Spleen (tissue), 7 donors: ENCODE measurements around the gene ARPIN.
"Not testable (repeated sequence)": the region's sequence is repeated elsewhere in the genome, so short reads cannot be mapped to it uniquely, and the experiment has no call there.

ENCODE experiments used
- CTCF ChIP-seq, 11 experiments: fragments of 200-600 bp in 7 of 11; fragments of 450-650 bp in 4 of 11; sonication (generic) in 4 of 11; IDR thresholded peaks in 8 of 11; conservative IDR thresholded peaks in 3 of 11; 1 replicate in 7 of 11; 2 replicates in 4 of 11; pipeline versions ENCODE4 v1.4.0 to v1.8.0; 2016 to 2021; ENCODE audit warnings: antibody characterized with exemption in 11 of 11, inconsistent platforms in 4 of 11, mild to moderate bottlenecking in 1 of 11
- POLR2A ChIP-seq, 3 donors: fragments of 450-650 bp; IDR thresholded peaks; one replicate each; pipeline ENCODE4 v1.5.1; 2017; ENCODE audit warnings: antibody characterized with exemption in 3 of 3, mild to moderate bottlenecking in 1 of 3
- donor health status: DM: no; HTN: no; CAD: no; lungs with moderate emphysema.
- donor health status: DM: no; HTN: no; CAD: no.
- donor health status: DM: no; HTN: no; CAD: no.

GRCh38 chr15:89854863-89855262, 57.9 kb downstream of the ARPIN start:
- TF ChIP-seq CTCF (IDR thresholded peaks at IDR 0.05 in 8 of 11, conservative IDR thresholded peaks at IDR 0.05 in 3 of 11); POLR2A (IDR thresholded peaks at IDR 0.05): not testable (repeated sequence)
